Left lung (tissue), 10 donors: ENCODE results near the gene VPS54. TPM values are rescaled to one million over a fixed set of nuclear protein-coding genes. Genes with fewer than 3 reads are reported as not detected.

Experiments
- ATAC-seq: fragments of 200-7000 bp; cut with Tn5 transposase; one replicate; pipeline ENCODE4 v1.9.1; 2020; ENCODE audit warnings: moderate library complexity
- DNase-seq, 4 donors: peaks; one replicate each; pipeline ENCODE4 v3.0.0-alpha.2; 2013 to 2020
- H3K27ac ChIP-seq, 2 donors: fragments of 200-600 bp; sonication (generic) in 1 of 2; one replicate each; pipeline versions ENCODE4 v1.5.0 to v1.8.0; 2020 to 2021
- H3K27me3 ChIP-seq, 2 donors: fragments of 200-600 bp; sonication (generic) in 1 of 2; one replicate each; pipeline versions ENCODE4 v1.5.0 to v1.8.0; 2020 to 2021
- H3K36me3 ChIP-seq, 2 donors: fragments of 200-600 bp; sonication (generic) in 1 of 2; one replicate each; pipeline versions ENCODE4 v1.5.0 to v1.8.0; 2020 to 2021
- H3K4me1 ChIP-seq, 2 donors: fragments of 200-600 bp; one replicate each; pipeline ENCODE4 v1.8.0; 2021
- H3K4me3 ChIP-seq, 2 donors: fragments of 200-600 bp; sonication (generic) in 1 of 2; one replicate each; pipeline versions ENCODE4 v1.5.0 to v1.8.0; 2020 to 2021; ENCODE audit warnings: mild to moderate bottlenecking in 1 of 2
- H3K9me3 ChIP-seq, 2 donors: fragments of 200-600 bp; sonication (generic) in 1 of 2; one replicate each; pipeline versions ENCODE4 v1.5.0 to v1.8.0; 2020 to 2021
- intact Hi-C, 2 donors: fragments of 100-400 bp; cut with DNase I; formaldehyde crosslinking; loops; one replicate each; pipeline versions ENCODE4 v1.11.2 to v1.14.2; 2022
- polyA plus RNA-seq, 6 donors: library from polyadenylated mRNA; unstranded; fragments of 120-200 nt; gene quantifications; one replicate each; pipeline ENCODE4 v1.2.1, GENCODE V29; 2013; ENCODE audit not compliant: insufficient read length in 6 of 6
- total RNA-seq, 2 donors: library from RNA; stranded (reverse); fragmentation: NEBNext Ultra II Directional; extraction: Animal tissue kit (Norgen Biotek cat#: 25700); gene quantifications; one replicate each; pipeline ENCODE4 v1.2.1, GENCODE V29; 2021
- TF ChIP-seq, protein P1 (sequence below), 2 donors: fragments of 200-600 bp; sonication (generic) in 1 of 2; IDR thresholded peaks; one replicate each; pipeline versions ENCODE4 v1.5.0 to v1.8.0; 2021; ENCODE audit warnings: antibody characterized with exemption in 2 of 2
- donor health status: DM: no; HTN: yes; CAD: no.
- donor health status: DM: no; HTN: no; CAD: no.

Gene VPS54
- total and polyA plus RNA-seq, 8 donors = 24.1 to 53.2 (median 47.3) TPM

DNA sequence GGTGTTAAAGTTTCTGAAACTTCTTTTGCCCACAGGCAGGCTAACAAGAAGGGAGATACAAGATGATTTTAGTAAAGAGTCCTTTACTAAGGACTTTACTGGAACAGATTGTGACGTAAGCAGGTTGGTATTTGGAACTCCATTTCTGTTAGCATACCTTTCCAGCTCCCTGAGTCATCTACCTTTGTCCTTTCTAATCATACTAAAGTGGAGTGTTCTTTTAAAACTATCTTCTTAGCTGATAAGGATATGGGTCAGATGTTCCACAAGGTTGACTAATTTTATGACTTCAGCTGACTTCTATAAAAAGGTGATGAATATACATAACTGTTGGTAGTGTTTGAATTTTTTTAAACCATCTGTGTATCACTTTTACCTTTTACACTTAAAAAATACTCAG is 156.4 kb downstream of the VPS54 start:
- DNase-seq (no peak), ATAC-seq (peak; percentile 80)
- intact Hi-C loops = loop anchor here in 1 of 2 donors (5.0 kb wide), 1 partner anchor 166 kb away; no protein-coding TSS in a partner anchor
- peaks cover 0 to 60% of the 10 kb centered on the region in 2 donors for H3K36me3 ChIP-seq
- H3K4me3 ChIP-seq = no peak overlapping the region
- peaks cover 0 to 39% of the 10 kb centered on the region in 2 donors for H3K4me1 ChIP-seq
- H3K27ac ChIP-seq = peak overlapping the region; percentile 33 to 34
- TF ChIP-seq, protein P1, sequence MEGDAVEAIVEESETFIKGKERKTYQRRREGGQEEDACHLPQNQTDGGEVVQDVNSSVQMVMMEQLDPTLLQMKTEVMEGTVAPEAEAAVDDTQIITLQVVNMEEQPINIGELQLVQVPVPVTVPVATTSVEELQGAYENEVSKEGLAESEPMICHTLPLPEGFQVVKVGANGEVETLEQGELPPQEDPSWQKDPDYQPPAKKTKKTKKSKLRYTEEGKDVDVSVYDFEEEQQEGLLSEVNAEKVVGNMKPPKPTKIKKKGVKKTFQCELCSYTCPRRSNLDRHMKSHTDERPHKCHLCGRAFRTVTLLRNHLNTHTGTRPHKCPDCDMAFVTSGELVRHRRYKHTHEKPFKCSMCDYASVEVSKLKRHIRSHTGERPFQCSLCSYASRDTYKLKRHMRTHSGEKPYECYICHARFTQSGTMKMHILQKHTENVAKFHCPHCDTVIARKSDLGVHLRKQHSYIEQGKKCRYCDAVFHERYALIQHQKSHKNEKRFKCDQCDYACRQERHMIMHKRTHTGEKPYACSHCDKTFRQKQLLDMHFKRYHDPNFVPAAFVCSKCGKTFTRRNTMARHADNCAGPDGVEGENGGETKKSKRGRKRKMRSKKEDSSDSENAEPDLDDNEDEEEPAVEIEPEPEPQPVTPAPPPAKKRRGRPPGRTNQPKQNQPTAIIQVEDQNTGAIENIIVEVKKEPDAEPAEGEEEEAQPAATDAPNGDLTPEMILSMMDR (IDR thresholded peaks at IDR 0.05) = no peak
- H3K27me3 ChIP-seq = no peaks in the 10 kb centered on the region
- no peaks in the 10 kb centered on the region for H3K9me3 ChIP-seq

- Histone ChIP-seq H3K27ac (peak overlapping the region in 1 of 2 donors; percentile 19), H3K36me3 (peaks cover 0 to 75% of the 10 kb centered on the region in 2 donors), H3K4me1 (peaks cover 0 to 46% of the 10 kb centered on the region in 2 donors), H3K4me3 (no peak overlapping the region), H3K9me3 (no peaks in the 10 kb centered on the region), H3K27me3 (no peaks in the 10 kb centered on the region)
- ATAC-seq (peak; percentile 76), DNase-seq (peak in 2 of 4 donors; percentile 37 to 66)
- intact Hi-C loops = loop anchor here in 1 of 2 donors (5.0 kb wide), 1 partner anchor 164 kb away; no protein-coding TSS in a partner anchor
- TF ChIP-seq, protein P1 (IDR thresholded peaks at IDR 0.05) = peak in 1 of 2 donors; percentile 37
Observed at GRCh38 chr2:63861220-63861822, 157.9 kb downstream of the VPS54 start.

- Histone ChIP-seq H3K9me3 (no peaks in the 10 kb centered on the region), H3K4me3 (no peak overlapping the region), H3K27ac (no peak overlapping the region), H3K36me3 (peaks cover 0 to 51% of the 10 kb centered on the region in 2 donors), H3K27me3 (no peaks in the 10 kb centered on the region), H3K4me1 (peaks cover 0 to 58% of the 10 kb centered on the region in 2 donors)
- intact Hi-C loops = no loop called here
- TF ChIP-seq, protein P1 (IDR thresholded peaks at IDR 0.05) = no peak
- ATAC-seq (no peak), DNase-seq (no peak)
Observed at GRCh38 chr2:63858291-63858690, 160.9 kb downstream of the VPS54 start.

DNA sequence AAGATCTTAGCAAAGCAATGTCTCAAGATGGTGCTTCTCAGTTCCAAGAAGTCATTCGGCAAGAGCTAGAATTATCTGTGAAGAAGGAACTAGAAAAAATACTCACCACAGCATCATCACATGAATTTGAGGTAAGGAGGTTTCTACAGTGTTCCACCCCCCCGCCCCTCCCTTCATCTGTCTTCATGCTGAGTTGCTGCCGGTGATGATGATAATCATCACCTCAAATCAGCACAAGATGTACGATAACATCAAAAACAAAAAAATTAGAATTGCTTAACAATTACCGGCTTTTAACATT is 163.0 kb downstream of the VPS54 start:
- Histone ChIP-seq H3K4me1 (peaks cover 0 to 63% of the 10 kb centered on the region in 2 donors), H3K36me3 (peaks cover 0 to 42% of the 10 kb centered on the region in 2 donors), H3K4me3 (no peak overlapping the region), H3K27me3 (no peaks in the 10 kb centered on the region), H3K9me3 (no peaks in the 10 kb centered on the region), H3K27ac (peak overlapping the region; percentile 51 to 76)
- intact Hi-C loops = no loop called here
- TF ChIP-seq, protein P1 (IDR thresholded peaks at IDR 0.05) = no peak
- ATAC-seq (peak; percentile 42), DNase-seq (no peak)

- ATAC-seq (no peak), DNase-seq (no peak)
- H3K27me3 ChIP-seq = no peaks in the 10 kb centered on the region
- no peak overlapping the region for H3K4me3 ChIP-seq
- peaks cover 0 to 63% of the 10 kb centered on the region in 2 donors for H3K4me1 ChIP-seq
- no peaks in the 10 kb centered on the region for H3K9me3 ChIP-seq
- H3K27ac ChIP-seq = peak overlapping the region; percentile 51 to 76
- H3K36me3 ChIP-seq = peaks cover 0 to 42% of the 10 kb centered on the region in 2 donors
- TF ChIP-seq, protein P1 (IDR thresholded peaks at IDR 0.05) = no peak
- intact Hi-C loops = no loop called here
Observed at GRCh38 chr2:63855418-63856302, 163.6 kb downstream of the VPS54 start.
